HPDE6-E6E7 (cell line): Measurements from ENCODE around the gene PRPF6.

ENCODE experiments used
- DNase-seq: peaks from one replicate; pipeline ENCODE4 v3.0.0; 2011; ENCODE audit warnings: missing footprints; ENCODE audit errors: extremely low spot score

PRPF6 gene

GRCh38 chr20:64035933-64036345, 55.0 kb downstream of the PRPF6 start, which contains the start of gene C20orf204:
Gene C20orf204 (plus strand): TSS chr20:64036182. CDS start chr20:64036324, 142 bp downstream.
- DNase-seq: no peak

- no peak for DNase-seq
Measured at GRCh38 chr20:64036346-64037198, 55.6 kb downstream of the PRPF6 start.

- DNase-seq: no peak
Measured at GRCh38 chr20:64037199-64037497, 56.2 kb downstream of the PRPF6 start.

- DNase-seq: no peak
Measured at GRCh38 chr20:64037498-64038213, 56.7 kb downstream of the PRPF6 start.

- no peak for DNase-seq
Measured at GRCh38 chr20:64038224-64038564, 57.3 kb downstream of the PRPF6 start.

- peak; percentile 88 for DNase-seq
Measured at GRCh38 chr20:64038565-64039292, 57.8 kb downstream of the PRPF6 start.

GRCh38 chr20:64039293-64040160, 58.6 kb downstream of the PRPF6 start:
- no peak for DNase-seq

GRCh38 chr20:64040231-64041039, 59.5 kb downstream of the PRPF6 start:
- DNase-seq: no peak

GRCh38 chr20:64041040-64041780, 60.3 kb downstream of the PRPF6 start:
- DNase-seq: no peak

GRCh38 chr20:64041781-64042053, 60.8 kb downstream of the PRPF6 start:
- DNase-seq: no peak

- no peak for DNase-seq
Measured at GRCh38 chr20:64042054-64042781, 61.3 kb downstream of the PRPF6 start.

GRCh38 chr20:64043768-64044167, 62.8 kb downstream of the PRPF6 start:
- no peak for DNase-seq

GRCh38 chr20:64044484-64045247, 63.7 kb downstream of the PRPF6 start:
- DNase-seq: peak; percentile 90

- DNase-seq: no peak
Measured at GRCh38 chr20:64045346-64046011, 64.5 kb downstream of the PRPF6 start.

- DNase-seq: no peak
Measured at GRCh38 chr20:64047046-64047389, 66.1 kb downstream of the PRPF6 start.

- DNase-seq: no peak
Measured at GRCh38 chr20:64047968-64048401, 67.1 kb downstream of the PRPF6 start.

GRCh38 chr20:64048402-64049044, 67.6 kb downstream of the PRPF6 start:
- no peak for DNase-seq
